Activated naive CD8-positive, alpha-beta T cell treated with anti-CD3 and anti-CD28 coated beads for 36 hours (primary cell): ENCODE measurements around the gene LZTS3. TPM values are rescaled to one million over a fixed set of nuclear protein-coding genes. Genes with fewer than 3 reads are reported as not detected.
"Not testable (repeated sequence)": the region's sequence is repeated elsewhere in the genome, so short reads cannot be mapped to it uniquely, and the experiment has no call there.

Experiments used
- DNase-seq: peaks from one replicate; pipeline ENCODE4 v3.0.0; 2021
- H3K27ac Mint-ChIP-seq: one replicate; pipeline ENCODE4 v1.8.0; 2022; ENCODE audit warnings: mild to moderate bottlenecking, moderate library complexity, mixed read lengths
- H3K27me3 Mint-ChIP-seq: one replicate; pipeline ENCODE4 v1.8.0; 2022; ENCODE audit warnings: mild to moderate bottlenecking, mixed read lengths
- H3K36me3 Mint-ChIP-seq: one replicate; pipeline ENCODE4 v1.8.0; 2021; ENCODE audit warnings: mild to moderate bottlenecking, mixed read lengths
- H3K4me1 Mint-ChIP-seq: one replicate; pipeline ENCODE4 v1.8.0; 2021; ENCODE audit warnings: mixed read lengths
- H3K4me3 Mint-ChIP-seq: one replicate; pipeline ENCODE4 v1.8.0; 2022; ENCODE audit warnings: mild to moderate bottlenecking, moderate library complexity, mixed read lengths
- H3K9me3 Mint-ChIP-seq: one replicate; pipeline ENCODE4 v1.8.0; 2022; ENCODE audit warnings: mixed read lengths
- total RNA-seq, 2 experiments: library from RNA; stranded (reverse); gene quantifications; one replicate each; pipeline ENCODE4 v1.2.3, GENCODE V29; 2021

LZTS3 gene
- total RNA-seq, result 1 to 10 TPM; 1.6 TPM

- Mint-ChIP-seq H3K9me3 (no peaks in the 10 kb centered on the region), H3K27me3 (peaks cover 11% of the 10 kb centered on the region), H3K4me1 (peaks cover 9% of the 10 kb centered on the region), H3K27ac (no peak within 1 kb of the TSS), H3K4me3 (peak within 1 kb of the TSS; percentile 80), H3K36me3 (no peaks in the 10 kb centered on the region)
- peak; percentile 89 for DNase-seq
These were observed at the start of gene LZTS3 for GRCh38 chr20:3172933-3173609. TSS of gene LZTS3 (minus strand) at chr20:3173549. CDS start at chr20:3167163, 6,386 bp downstream.

- no peaks in the 10 kb centered on the region for H3K27me3 Mint-ChIP-seq
- H3K9me3 Mint-ChIP-seq, result no peaks in the 10 kb centered on the region
- no peak overlapping the region for H3K4me3 Mint-ChIP-seq
- H3K4me1 Mint-ChIP-seq, result peaks cover 17% of the 10 kb centered on the region
- H3K36me3 Mint-ChIP-seq, result peaks cover 11% of the 10 kb centered on the region
- no peak for DNase-seq
- no peak overlapping the region for H3K27ac Mint-ChIP-seq
These were observed 48.3 kb upstream of the LZTS3 start for GRCh38 chr20:3221398-3222226.

GRCh38 chr20:3218307-3218988 is 45.1 kb upstream of the LZTS3 start:
- DNase-seq, result peak; percentile 84
- H3K36me3 Mint-ChIP-seq, result peaks cover 13% of the 10 kb centered on the region
- peaks cover 14% of the 10 kb centered on the region for H3K4me1 Mint-ChIP-seq
- no peak overlapping the region for H3K4me3 Mint-ChIP-seq
- H3K27ac Mint-ChIP-seq, result no peak overlapping the region
- no peaks in the 10 kb centered on the region for H3K9me3 Mint-ChIP-seq
- no peaks in the 10 kb centered on the region for H3K27me3 Mint-ChIP-seq

- H3K9me3 Mint-ChIP-seq, DNase-seq, H3K36me3 Mint-ChIP-seq, H3K27me3 Mint-ChIP-seq, H3K4me3 Mint-ChIP-seq, H3K27ac Mint-ChIP-seq: not testable (repeated sequence)
- peaks cover 12% of the 10 kb centered on the region for H3K4me1 Mint-ChIP-seq
These were observed 42.1 kb upstream of the LZTS3 start for GRCh38 chr20:3215359-3215917.

- no peak overlapping the region for H3K4me3 Mint-ChIP-seq
- no peaks in the 10 kb centered on the region for H3K27me3 Mint-ChIP-seq
- H3K9me3 Mint-ChIP-seq, result no peaks in the 10 kb centered on the region
- no peak for DNase-seq
- no peak overlapping the region for H3K27ac Mint-ChIP-seq
- H3K36me3 Mint-ChIP-seq, result peaks cover 12% of the 10 kb centered on the region
- H3K4me1 Mint-ChIP-seq, result peaks cover 14% of the 10 kb centered on the region
These were observed 39.9 kb upstream of the LZTS3 start for GRCh38 chr20:3213226-3213625.

GRCh38 chr20:3210346-3210745 is 37.0 kb upstream of the LZTS3 start:
- Mint-ChIP-seq H3K27ac (peak overlapping the region; percentile 92), H3K4me3 (peak overlapping the region; percentile 92), H3K36me3 (peaks cover 12% of the 10 kb centered on the region), H3K9me3 (no peaks in the 10 kb centered on the region), H3K27me3 (no peaks in the 10 kb centered on the region), H3K4me1 (peaks cover 14% of the 10 kb centered on the region)
- DNase-seq, result no peak

- H3K4me1 Mint-ChIP-seq, result peaks cover 14% of the 10 kb centered on the region
- H3K27ac Mint-ChIP-seq, result peak overlapping the region; percentile 92
- H3K4me3 Mint-ChIP-seq, result peak overlapping the region; percentile 92
- H3K9me3 Mint-ChIP-seq, result no peaks in the 10 kb centered on the region
- H3K36me3 Mint-ChIP-seq, result peaks cover 12% of the 10 kb centered on the region
- DNase-seq, result no peak
- no peaks in the 10 kb centered on the region for H3K27me3 Mint-ChIP-seq
These were observed 36.6 kb upstream of the LZTS3 start for GRCh38 chr20:3209946-3210317.

GRCh38 chr20:3209257-3209945 is 36.1 kb upstream of the LZTS3 start, which contains the start of gene ITPA:
TSS of gene ITPA (plus strand) at chr20:3209498. CDS start at chr20:3209552, 54 bp downstream.
- DNase-seq, result peak; percentile 69
- no peaks in the 10 kb centered on the region for H3K9me3 Mint-ChIP-seq
- peak within 1 kb of the TSS; percentile 92 for H3K27ac Mint-ChIP-seq
- no peaks in the 10 kb centered on the region for H3K27me3 Mint-ChIP-seq
- peaks cover 16% of the 10 kb centered on the region for H3K4me1 Mint-ChIP-seq
- H3K4me3 Mint-ChIP-seq, result peak within 1 kb of the TSS; percentile 92
- H3K36me3 Mint-ChIP-seq, result peaks cover 12% of the 10 kb centered on the region

- Mint-ChIP-seq H3K36me3 (peaks cover 11% of the 10 kb centered on the region), H3K4me1 (peaks cover 16% of the 10 kb centered on the region), H3K27me3 (no peaks in the 10 kb centered on the region), H3K9me3 (no peaks in the 10 kb centered on the region), H3K27ac (peak overlapping the region; percentile 92), H3K4me3 (peak overlapping the region; percentile 92)
- DNase-seq, result no peak
These were observed 35.5 kb upstream of the LZTS3 start for GRCh38 chr20:3208786-3209256.

GRCh38 chr20:3204124-3204794 is 30.9 kb upstream of the LZTS3 start, which contains the start of gene DDRGK1:
TSS of gene DDRGK1 (minus strand) at chr20:3204682. CDS start at chr20:3204627, 55 bp downstream.
- H3K27ac Mint-ChIP-seq, result peak within 1 kb of the TSS; percentile 96
- H3K4me3 Mint-ChIP-seq, result peak within 1 kb of the TSS; percentile 95
- H3K4me1 Mint-ChIP-seq, result peaks cover 10% of the 10 kb centered on the region
- H3K36me3 Mint-ChIP-seq, result peaks cover 21% of the 10 kb centered on the region
- DNase-seq, result peak; percentile 87
- H3K9me3 Mint-ChIP-seq, result no peaks in the 10 kb centered on the region
- H3K27me3 Mint-ChIP-seq, result no peaks in the 10 kb centered on the region

- Mint-ChIP-seq H3K36me3 (peaks cover 27% of the 10 kb centered on the region), H3K27me3 (no peaks in the 10 kb centered on the region), H3K4me1 (peaks cover 10% of the 10 kb centered on the region), H3K9me3 (no peaks in the 10 kb centered on the region), H3K27ac (peak overlapping the region; percentile 96), H3K4me3 (peak overlapping the region; percentile 95)
- peak; percentile 46 for DNase-seq
These were observed 30.2 kb upstream of the LZTS3 start for GRCh38 chr20:3203315-3204123.

- Mint-ChIP-seq H3K4me1 (peaks cover 10% of the 10 kb centered on the region), H3K27ac (peak overlapping the region; percentile 25), H3K27me3 (no peaks in the 10 kb centered on the region), H3K9me3 (no peaks in the 10 kb centered on the region), H3K36me3 (peaks cover 27% of the 10 kb centered on the region), H3K4me3 (peak overlapping the region; percentile 95)
- no peak for DNase-seq
These were observed 29.6 kb upstream of the LZTS3 start for GRCh38 chr20:3202965-3203314.
